Esophagus squamous epithelium (tissue), 4 donors: ENCODE results near the gene UBE2J2.

ENCODE experiments used
- POLR2A ChIP-seq, 4 donors: fragments of 450-650 bp; IDR thresholded peaks; one replicate each; pipeline ENCODE4 v1.6.1; 2017; ENCODE audit warnings: antibody characterized with exemption in 4 of 4, mild to moderate bottlenecking in 4 of 4, moderate library complexity in 3 of 4
- TF ChIP-seq, protein P1 (sequence below), 6 experiments: fragments of 450-650 bp in 4 of 6; fragments of 200-600 bp in 2 of 6; sonication (generic) in 2 of 6; IDR thresholded peaks; one replicate each; pipeline ENCODE4 v1.5.1; 2016 to 2019; ENCODE audit warnings: antibody characterized with exemption in 6 of 6, mild to moderate bottlenecking in 4 of 6, moderate library complexity in 4 of 6

DNA sequence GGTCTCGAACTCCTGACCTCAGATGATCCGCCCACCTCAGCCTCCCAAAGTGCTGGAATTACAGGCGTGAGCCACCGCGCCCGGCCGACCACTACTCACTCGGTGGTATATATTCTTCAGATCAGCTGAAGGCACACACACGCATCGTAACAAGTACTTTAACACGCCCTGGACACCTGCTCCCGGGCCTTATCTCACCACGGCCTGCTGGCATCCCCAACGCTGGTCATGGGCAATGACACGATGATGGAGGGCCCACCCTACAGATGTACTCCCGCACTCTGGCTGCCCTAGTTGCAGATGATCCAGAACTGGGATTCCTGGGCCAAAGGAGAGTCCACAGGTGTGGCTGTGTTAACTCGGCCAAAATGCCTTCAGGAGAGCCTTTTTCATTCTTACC is 11.6 kb downstream of the UBE2J2 start:
- TF ChIP-seq, protein P1, sequence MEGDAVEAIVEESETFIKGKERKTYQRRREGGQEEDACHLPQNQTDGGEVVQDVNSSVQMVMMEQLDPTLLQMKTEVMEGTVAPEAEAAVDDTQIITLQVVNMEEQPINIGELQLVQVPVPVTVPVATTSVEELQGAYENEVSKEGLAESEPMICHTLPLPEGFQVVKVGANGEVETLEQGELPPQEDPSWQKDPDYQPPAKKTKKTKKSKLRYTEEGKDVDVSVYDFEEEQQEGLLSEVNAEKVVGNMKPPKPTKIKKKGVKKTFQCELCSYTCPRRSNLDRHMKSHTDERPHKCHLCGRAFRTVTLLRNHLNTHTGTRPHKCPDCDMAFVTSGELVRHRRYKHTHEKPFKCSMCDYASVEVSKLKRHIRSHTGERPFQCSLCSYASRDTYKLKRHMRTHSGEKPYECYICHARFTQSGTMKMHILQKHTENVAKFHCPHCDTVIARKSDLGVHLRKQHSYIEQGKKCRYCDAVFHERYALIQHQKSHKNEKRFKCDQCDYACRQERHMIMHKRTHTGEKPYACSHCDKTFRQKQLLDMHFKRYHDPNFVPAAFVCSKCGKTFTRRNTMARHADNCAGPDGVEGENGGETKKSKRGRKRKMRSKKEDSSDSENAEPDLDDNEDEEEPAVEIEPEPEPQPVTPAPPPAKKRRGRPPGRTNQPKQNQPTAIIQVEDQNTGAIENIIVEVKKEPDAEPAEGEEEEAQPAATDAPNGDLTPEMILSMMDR (IDR thresholded peaks at IDR 0.05), result no peak
- no peak for TF ChIP-seq POLR2A (IDR thresholded peaks at IDR 0.05)
